ENCODE data around the gene COBL.

The COBL gene

GRCh38 chr7:51229620-51230323 is 86.8 kb downstream of the COBL start:
- Histone ChIP-seq H3K27me3 (replicated peaks) (no peaks in the 10 kb centered on the region), H3K27ac (no peak overlapping the region), H3K4me3 (ENCODE audit: low read depth, low read length) (no peak overlapping the region), H3K36me3 (replicated peaks) (no peaks in the 10 kb centered on the region)
- no peak for DNase-seq
- no peak for TF ChIP-seq CTCF (IDR thresholded peaks at IDR 0.05; ENCODE audit: low read depth, low read length, missing control alignments)
- in situ Hi-C loops (cut with HindIII; ENCODE audit: low pct_ligation_motif_present, low sequenced_read_pairs) = no loop called here

DNA sequence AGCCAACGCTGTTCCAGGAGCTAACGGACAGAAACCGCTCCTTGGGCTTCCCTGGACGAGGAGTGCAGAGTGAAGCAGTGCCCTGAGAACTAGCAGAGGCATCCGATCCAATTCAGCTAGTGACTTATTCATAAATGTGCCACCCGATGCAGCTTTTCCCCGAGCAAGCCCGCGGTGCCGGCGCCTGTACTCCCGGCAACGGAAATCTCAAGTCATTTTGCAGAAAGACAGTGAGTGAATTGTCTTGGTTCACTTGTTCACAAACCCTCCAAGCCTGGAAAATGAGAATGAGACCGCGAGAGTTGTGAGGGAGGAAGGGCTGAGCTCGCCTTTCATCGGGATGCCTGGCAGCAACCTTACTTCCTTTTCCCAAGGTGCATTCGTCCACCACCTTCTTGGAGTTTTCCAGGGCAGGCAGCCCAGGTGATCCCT is 87.5 kb downstream of the COBL start:
- Histone ChIP-seq H3K4me3 (ENCODE audit: low read depth, low read length) (no peak overlapping the region), H3K36me3 (replicated peaks) (no peaks in the 10 kb centered on the region), H3K27me3 (replicated peaks) (no peaks in the 10 kb centered on the region), H3K27ac (no peak overlapping the region)
- no peak for DNase-seq
- TF ChIP-seq CTCF (IDR thresholded peaks at IDR 0.05; ENCODE audit: low read depth, low read length, missing control alignments) = no peak
- in situ Hi-C loops (cut with HindIII; ENCODE audit: low pct_ligation_motif_present, low sequenced_read_pairs) = no loop called here

DNA sequence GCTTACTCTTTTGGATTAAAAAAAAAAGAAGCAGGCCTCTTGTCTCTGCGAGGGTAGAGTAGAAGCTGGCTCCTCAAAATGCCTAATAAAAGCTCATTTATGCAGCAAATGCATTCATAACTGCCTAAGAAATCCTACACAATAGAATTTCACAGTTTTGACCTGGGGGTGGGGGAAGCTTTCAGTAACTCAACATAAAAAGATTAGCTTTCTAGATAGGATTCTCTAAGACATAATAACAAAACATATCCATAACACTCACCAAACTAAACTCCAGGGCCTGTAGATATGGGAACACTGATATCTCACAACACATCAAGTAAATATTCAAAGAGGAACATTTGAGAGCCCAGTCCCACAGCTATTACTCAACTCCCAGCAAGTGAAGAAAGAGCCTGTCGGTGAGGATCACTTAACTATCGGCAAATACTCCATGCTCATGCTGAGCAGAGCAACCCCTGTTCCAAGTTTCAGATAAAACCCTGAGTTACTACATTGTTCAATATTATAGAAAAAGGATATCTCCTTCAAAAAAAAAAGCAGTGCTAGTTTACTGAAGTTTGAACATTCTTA is 88.1 kb downstream of the COBL start:
- no peak for TF ChIP-seq CTCF (IDR thresholded peaks at IDR 0.05; ENCODE audit: low read depth, low read length, missing control alignments)
- DNase-seq = no peak
- Histone ChIP-seq H3K36me3 (replicated peaks) (no peaks in the 10 kb centered on the region), H3K27ac (no peak overlapping the region), H3K27me3 (replicated peaks) (no peaks in the 10 kb centered on the region), H3K4me3 (ENCODE audit: low read depth, low read length) (no peak overlapping the region)
- in situ Hi-C loops (cut with HindIII; ENCODE audit: low pct_ligation_motif_present, low sequenced_read_pairs) = no loop called here

DNA sequence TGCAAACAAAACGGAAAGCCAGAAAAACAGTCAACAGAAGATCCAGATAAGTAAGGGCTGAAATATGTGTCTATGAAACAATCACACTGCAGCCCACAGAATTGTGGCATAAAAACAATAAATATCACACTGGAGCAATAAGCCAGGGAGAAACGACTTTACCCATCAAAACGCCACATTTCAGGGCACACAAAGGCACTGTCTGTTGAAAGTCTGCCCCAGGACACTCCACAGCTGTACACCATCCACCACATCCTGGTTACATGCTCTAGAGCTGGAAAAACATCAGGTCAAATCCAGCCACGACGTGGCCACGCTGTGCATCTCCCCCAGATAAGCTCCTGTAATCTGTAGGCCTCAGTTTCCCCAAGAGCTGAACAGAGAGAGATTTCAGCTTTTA is 88.7 kb downstream of the COBL start:
- Histone ChIP-seq H3K27ac (no peak overlapping the region), H3K4me3 (ENCODE audit: low read depth, low read length) (no peak overlapping the region), H3K27me3 (replicated peaks) (no peaks in the 10 kb centered on the region), H3K36me3 (replicated peaks) (no peaks in the 10 kb centered on the region)
- in situ Hi-C loops (cut with HindIII; ENCODE audit: low pct_ligation_motif_present, low sequenced_read_pairs) = no loop called here
- TF ChIP-seq CTCF (IDR thresholded peaks at IDR 0.05; ENCODE audit: low read depth, low read length, missing control alignments) = no peak
- no peak for DNase-seq

- no peak for TF ChIP-seq CTCF (IDR thresholded peaks at IDR 0.05; ENCODE audit: low read depth, low read length, missing control alignments)
- no peak for DNase-seq
- Histone ChIP-seq H3K36me3 (replicated peaks) (no peaks in the 10 kb centered on the region), H3K4me3 (ENCODE audit: low read depth, low read length) (no peak overlapping the region), H3K27me3 (replicated peaks) (no peaks in the 10 kb centered on the region), H3K27ac (no peak overlapping the region)
- in situ Hi-C loops (cut with HindIII; ENCODE audit: low pct_ligation_motif_present, low sequenced_read_pairs) = no loop called here
Measured at GRCh38 chr7:51226916-51227535, 89.6 kb downstream of the COBL start.

All from brain microvascular endothelial cell (primary cell).